Right lobe of liver (tissue), 6 donors: Measurements from ENCODE around the gene ZNF444. TPM values are rescaled to one million over a fixed set of nuclear protein-coding genes. Genes with fewer than 3 reads are reported as not detected.
A peak's percentile ranks its signal among the peaks of the same experiment; 100 is the strongest.
"Not testable (repeated sequence)": the region's sequence is repeated elsewhere in the genome, so short reads cannot be mapped to it uniquely, and the experiment has no call there.

Experiments used
- ATAC-seq, 4 donors: fragments of 200-7000 bp; cut with Tn5 transposase; one replicate each; pipeline ENCODE4 v1.9.1; 2020; ENCODE audit warnings: mild to moderate bottlenecking in 4 of 4, moderate library complexity in 4 of 4
- DNase-seq, 3 donors: peaks; one replicate each; pipeline ENCODE4 v3.0.0-alpha.2; 2020
- H3K27ac ChIP-seq, 3 donors: fragments of 200-600 bp; one replicate each; pipeline ENCODE4 v1.8.0; 2022
- H3K27me3 ChIP-seq, 2 donors: fragments of 200-600 bp; one replicate each; pipeline ENCODE4 v1.8.0; 2022
- H3K36me3 ChIP-seq, 4 donors: fragments of 200-600 bp; sonication (generic) in 1 of 4; one replicate each; pipeline versions ENCODE4 v1.5.1 to v1.8.0; 2017 to 2022; ENCODE audit warnings: control low read depth in 1 of 4
- H3K4me1 ChIP-seq, 4 donors: fragments of 200-600 bp; sonication (generic) in 1 of 4; one replicate each; pipeline versions ENCODE4 v1.5.1 to v1.8.0; 2017 to 2022; ENCODE audit warnings: control low read depth in 1 of 4
- H3K4me3 ChIP-seq, 3 donors: fragments of 200-600 bp; one replicate each; pipeline ENCODE4 v1.8.0; 2022
- H3K9me3 ChIP-seq, 4 donors: fragments of 200-600 bp; sonication (generic) in 1 of 4; one replicate each; pipeline versions ENCODE4 v1.5.1 to v1.8.0; 2017 to 2022; ENCODE audit warnings: control low read depth in 1 of 4
- CTCF ChIP-seq, 4 donors: fragments of 200-600 bp in 3 of 4; fragments of 450-650 bp in 1 of 4; IDR thresholded peaks; one replicate each; pipeline versions ENCODE4 v1.5.1 to v1.8.0; 2016 to 2022; ENCODE audit warnings: antibody characterized with exemption in 4 of 4, mild to moderate bottlenecking in 2 of 4
- POLR2A ChIP-seq: fragments of 450-650 bp; IDR thresholded peaks from one replicate; pipeline ENCODE4 v1.6.1; 2017; ENCODE audit warnings: antibody characterized with exemption, mild to moderate bottlenecking
- WGBS: methylation state at CpG from one replicate; pipeline ENCODE4 v1.1.6; 2018; ENCODE audit warnings: low coverage, low lambda C conversion rate; ENCODE audit not compliant: insufficient coverage; ENCODE audit errors: missing lambda C conversion rate; 5-methylcytosine and 5-hydroxymethylcytosine counted together
- intact Hi-C, 2 donors: fragments of 100-400 bp; cut with DNase I; formaldehyde crosslinking; loops; one replicate each; pipeline versions ENCODE4 v1.11.2 to v1.14.1; 2022
- total RNA-seq, 6 experiments: library from RNA; depleted of rRNA in 2 of 6; stranded (reverse); fragments of >200 nt in 2 of 6; fragmentation: NEBNext Ultra II Directional in 3 of 6; extraction: Animal tissue kit (Norgen Biotek cat#: 25700) in 3 of 6; gene quantifications; one replicate each; pipeline versions ENCODE4 v1.1.0 to v1.2.4, GENCODE V29; 2016 to 2023
- donor health status: DM: no; HTN: yes; CAD: no.
- donor health status: DM: no; HTN: no; CAD: no.
- donor health status: DM: no; HTN: no; CAD: no.
- donor health status: DM: no; HTN: yes; CAD: no.
- donor health status: DM: no; HTN: yes; CAD: no.

Gene ZNF444
- total RNA-seq, 6 experiments from 2014 or later = 23.2 to 38.4 (median 30.8) TPM

- ATAC-seq = peak in 3 of 4 donors; percentile 5 to 58 (median 43)
Observed at GRCh38 chr19:56170261-56170660, 29.2 kb downstream of the ZNF444 start.

GRCh38 chr19:56174086-56174485, 33.0 kb downstream of the ZNF444 start:
- H3K36me3 ChIP-seq = no peaks in the 10 kb centered on the region
- no peaks in the 10 kb centered on the region for H3K9me3 ChIP-seq
- H3K27me3 ChIP-seq = no peaks in the 10 kb centered on the region
- no peak for ATAC-seq
- WGBS = 45% methylated on average over 9 of the region's 9 CpGs
- peaks cover 0 to 8% (median 2%) of the 10 kb centered on the region in 4 donors for H3K4me1 ChIP-seq
- H3K4me3 ChIP-seq = no peak overlapping the region
- no peak for TF ChIP-seq POLR2A
- no peak for TF ChIP-seq CTCF (IDR thresholded peaks at IDR 0.05)
- DNase-seq = no peak
- intact Hi-C loops = loop anchor here in 1 of 2 donors (10.0 kb wide), 2 partner anchors 69 to 99 kb away; no protein-coding TSS in a partner anchor
- H3K27ac ChIP-seq = no peak overlapping the region

More at GRCh38 chr19:56170261-56170660, 29.2 kb downstream of the ZNF444 start:
- H3K36me3 ChIP-seq = no peaks in the 10 kb centered on the region
- no peak overlapping the region for H3K27ac ChIP-seq
- no peaks in the 10 kb centered on the region for H3K9me3 ChIP-seq
- no peaks in the 10 kb centered on the region for H3K27me3 ChIP-seq
- intact Hi-C loops = loop anchor here in 1 of 2 donors (10.0 kb wide), 2 partner anchors 65 to 95 kb away; no protein-coding TSS in a partner anchor
- no peak for DNase-seq
- WGBS = 74% methylated on average over 13 of the region's 14 CpGs
- TF ChIP-seq POLR2A = no peak
- no peak for TF ChIP-seq CTCF (IDR thresholded peaks at IDR 0.05)
- no peak overlapping the region for H3K4me3 ChIP-seq
- H3K4me1 ChIP-seq = peaks cover 0 to 4% (median 1%) of the 10 kb centered on the region in 4 donors

GRCh38 chr19:56174550-56174949, 33.5 kb downstream of the ZNF444 start:
- 29% methylated on average over 8 of the region's 11 CpGs for WGBS
- Histone ChIP-seq H3K27me3 (no peaks in the 10 kb centered on the region), H3K4me1 (peaks cover 0 to 8% (median 2%) of the 10 kb centered on the region in 4 donors), H3K36me3 (no peaks in the 10 kb centered on the region), H3K4me3 (no peak overlapping the region), H3K27ac (no peak overlapping the region), H3K9me3 (no peaks in the 10 kb centered on the region)
- DNase-seq = no peak
- intact Hi-C loops = loop anchor here in 1 of 2 donors (10.0 kb wide), 2 partner anchors 70 to 100 kb away; no protein-coding TSS in a partner anchor
- ATAC-seq = peak in 2 of 4 donors; percentile 39 to 44
- TF ChIP-seq CTCF (IDR thresholded peaks at IDR 0.05) (no peak), POLR2A (no peak)

- H3K4me3 ChIP-seq, H3K27ac ChIP-seq, H3K9me3 ChIP-seq, H3K4me1 ChIP-seq, H3K36me3 ChIP-seq, H3K27me3 ChIP-seq: not testable (repeated sequence)
- ATAC-seq (peak; percentile 30 to 75 (median 52)), DNase-seq (peak; percentile 74 to 91 (median 88))
- intact Hi-C loops = loop anchor here in 1 of 2 donors (10.0 kb wide), 2 partner anchors 71 to 101 kb away; no protein-coding TSS in a partner anchor
- WGBS = 23% methylated on average over 10 of the region's 15 CpGs
Observed at GRCh38 chr19:56175861-56176307, 34.8 kb downstream of the ZNF444 start, which contains the start of gene GALP. Gene GALP (plus strand): TSS chr19:56176008. CDS start chr19:56177109, 1,101 bp downstream.

GRCh38 chr19:56176310-56176709, 35.2 kb downstream of the ZNF444 start:
- not testable (repeated sequence) for H3K4me1 ChIP-seq, H3K9me3 ChIP-seq, H3K36me3 ChIP-seq, H3K27ac ChIP-seq, H3K4me3 ChIP-seq, H3K27me3 ChIP-seq, ATAC-seq
- intact Hi-C loops = loop anchor here in 1 of 2 donors (10.0 kb wide), 2 partner anchors 72 to 102 kb away; no protein-coding TSS in a partner anchor
- WGBS = 3% methylated on average over 4 of the region's 11 CpGs
- DNase-seq = peak in 2 of 3 donors; percentile 58 to 64
